GM12801 (cell line): ENCODE data around the gene ADPRH.

ENCODE experiments used
- TF ChIP-seq, protein P1 (sequence below): IDR thresholded peaks from one replicate; pipeline ENCODE4 v1.5.1; 2011; ENCODE audit warnings: control low read depth; ENCODE audit not compliant: insufficient read length; ENCODE audit errors: extremely low read depth

Gene ADPRH

DNA sequence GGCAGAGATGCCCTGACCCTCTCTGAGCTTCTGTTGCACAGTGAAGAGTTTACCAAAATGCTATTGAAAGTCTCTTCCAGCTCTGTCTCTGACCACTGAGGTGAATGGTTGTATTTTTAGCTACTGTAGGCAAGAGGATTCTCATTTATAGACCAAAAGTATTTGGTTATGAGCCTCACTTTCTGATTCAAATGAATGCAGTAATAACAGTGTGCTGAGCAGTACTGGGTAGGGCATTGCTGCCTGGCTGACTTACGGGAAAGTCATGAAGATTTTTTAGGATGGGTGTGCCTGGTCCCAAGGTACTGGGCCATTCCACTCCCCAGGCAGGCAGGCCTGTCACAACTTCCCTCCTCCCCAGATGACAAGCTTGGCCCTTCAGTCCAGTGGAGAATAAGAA, 33.9 kb downstream of the ADPRH start:
- TF ChIP-seq, protein P1, sequence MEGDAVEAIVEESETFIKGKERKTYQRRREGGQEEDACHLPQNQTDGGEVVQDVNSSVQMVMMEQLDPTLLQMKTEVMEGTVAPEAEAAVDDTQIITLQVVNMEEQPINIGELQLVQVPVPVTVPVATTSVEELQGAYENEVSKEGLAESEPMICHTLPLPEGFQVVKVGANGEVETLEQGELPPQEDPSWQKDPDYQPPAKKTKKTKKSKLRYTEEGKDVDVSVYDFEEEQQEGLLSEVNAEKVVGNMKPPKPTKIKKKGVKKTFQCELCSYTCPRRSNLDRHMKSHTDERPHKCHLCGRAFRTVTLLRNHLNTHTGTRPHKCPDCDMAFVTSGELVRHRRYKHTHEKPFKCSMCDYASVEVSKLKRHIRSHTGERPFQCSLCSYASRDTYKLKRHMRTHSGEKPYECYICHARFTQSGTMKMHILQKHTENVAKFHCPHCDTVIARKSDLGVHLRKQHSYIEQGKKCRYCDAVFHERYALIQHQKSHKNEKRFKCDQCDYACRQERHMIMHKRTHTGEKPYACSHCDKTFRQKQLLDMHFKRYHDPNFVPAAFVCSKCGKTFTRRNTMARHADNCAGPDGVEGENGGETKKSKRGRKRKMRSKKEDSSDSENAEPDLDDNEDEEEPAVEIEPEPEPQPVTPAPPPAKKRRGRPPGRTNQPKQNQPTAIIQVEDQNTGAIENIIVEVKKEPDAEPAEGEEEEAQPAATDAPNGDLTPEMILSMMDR, result no peak

DNA sequence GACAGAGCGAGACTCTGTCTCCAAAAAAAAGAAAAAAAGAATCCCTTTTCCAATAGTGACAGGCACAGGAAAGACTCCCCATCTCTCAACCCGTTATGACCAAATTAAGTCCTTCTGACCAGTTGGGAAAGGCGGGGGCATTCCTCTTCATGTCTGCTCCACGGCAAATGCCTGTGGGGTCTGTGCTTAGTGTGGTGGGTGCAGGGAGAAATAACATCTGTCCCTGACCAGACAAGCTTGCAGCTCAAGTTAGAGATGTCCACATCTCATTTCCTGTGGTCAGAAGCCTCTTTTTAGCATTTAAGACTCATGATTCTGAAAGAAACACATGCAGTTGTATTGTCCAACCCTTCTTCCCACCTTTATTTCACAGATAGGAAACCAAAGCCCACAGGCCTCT, 34.6 kb downstream of the ADPRH start:
- TF ChIP-seq, protein P1, result no peak

DNA sequence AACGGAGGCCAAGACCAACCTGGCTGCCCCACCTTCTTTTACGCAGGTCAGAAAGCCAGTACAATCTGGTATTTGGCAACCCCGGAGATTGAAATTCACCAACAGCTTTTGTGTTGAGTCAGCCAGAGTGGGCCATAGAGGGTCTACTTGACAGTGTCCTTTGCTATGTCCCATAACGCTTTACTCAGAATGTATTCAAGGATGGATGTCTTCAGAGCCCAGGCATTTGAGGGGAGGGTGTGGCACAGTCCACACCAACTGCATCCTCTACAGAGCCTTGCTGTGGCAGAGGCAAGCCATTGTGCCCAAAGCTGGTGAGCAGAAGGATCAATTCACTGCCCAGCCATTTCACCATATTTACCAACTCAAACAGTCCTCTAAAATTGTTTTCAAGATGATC, 36.8 kb downstream of the ADPRH start:
- TF ChIP-seq, protein P1, result no peak

DNA sequence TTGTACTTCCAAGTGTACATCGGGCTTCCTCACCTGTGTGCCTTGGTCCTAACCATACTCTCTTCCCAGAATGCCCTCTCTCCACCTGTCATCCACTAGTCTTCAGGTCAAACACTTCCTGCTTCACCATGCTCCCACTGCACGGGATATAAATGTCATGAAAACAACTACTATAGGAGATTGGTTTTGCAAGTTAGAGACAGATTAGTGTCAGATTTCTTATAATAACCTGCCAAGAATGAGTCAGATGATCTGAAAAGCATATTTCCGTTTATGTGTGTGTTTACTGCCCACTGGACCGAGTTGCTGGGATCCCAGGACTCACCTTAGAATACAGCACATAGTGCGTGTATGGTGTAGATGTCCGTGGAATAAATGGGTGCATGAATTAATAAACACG, 39.8 kb downstream of the ADPRH start:
- TF ChIP-seq, protein P1, result no peak

DNA sequence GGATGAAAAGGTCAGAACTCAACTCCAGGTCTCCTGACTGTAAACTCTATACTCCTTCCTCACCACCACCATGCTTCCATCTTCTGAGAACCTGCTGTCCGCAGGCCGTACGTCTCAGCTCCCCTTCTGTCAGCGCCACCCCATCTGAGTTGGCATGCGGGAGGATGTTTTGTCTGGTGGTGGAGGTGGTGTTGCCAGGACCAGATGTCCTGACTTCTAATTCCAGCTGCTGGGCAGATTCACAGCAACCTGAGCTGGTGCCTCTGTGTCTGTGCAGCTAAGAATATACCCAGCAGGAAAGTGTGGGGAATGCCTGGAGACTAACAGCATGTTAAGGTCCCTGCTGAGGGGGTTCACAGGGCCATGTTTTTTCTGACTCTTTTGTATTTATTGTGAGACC, 41.6 kb downstream of the ADPRH start:
- TF ChIP-seq, protein P1, result no peak

DNA sequence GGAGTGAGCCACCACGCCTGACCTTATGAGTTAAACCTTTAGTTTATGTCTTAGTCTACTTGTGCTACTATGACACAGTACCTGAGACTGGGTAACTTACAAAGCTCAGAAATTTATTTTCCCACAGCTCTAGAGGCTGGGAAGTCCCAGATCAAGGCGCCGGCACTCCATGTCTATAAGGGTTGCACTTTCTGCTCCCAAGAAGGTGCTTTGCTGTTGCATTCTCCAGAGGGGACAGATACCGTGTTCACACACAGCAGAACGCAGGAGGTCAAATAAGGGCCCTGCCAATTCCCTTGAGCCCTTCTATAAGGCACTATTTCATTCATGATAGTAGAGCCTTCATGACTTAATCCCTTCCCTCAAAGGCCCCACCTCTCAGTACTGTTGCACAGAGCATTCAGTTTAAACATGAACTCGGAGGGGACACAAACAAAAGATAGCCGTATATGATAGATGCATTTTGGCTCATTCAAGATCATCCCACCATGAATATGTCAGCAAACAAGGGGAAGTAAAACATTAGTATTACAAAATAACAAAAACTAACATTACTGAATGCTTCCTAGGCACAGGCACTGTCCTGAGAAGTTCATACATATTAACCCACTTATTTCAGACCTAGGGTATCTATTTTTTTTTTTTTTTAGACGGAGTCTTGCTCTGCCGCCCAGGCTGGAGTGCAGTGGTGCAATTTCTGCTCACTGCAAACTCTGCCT, 44.9 kb downstream of the ADPRH start:
- TF ChIP-seq, protein P1, result no peak

DNA sequence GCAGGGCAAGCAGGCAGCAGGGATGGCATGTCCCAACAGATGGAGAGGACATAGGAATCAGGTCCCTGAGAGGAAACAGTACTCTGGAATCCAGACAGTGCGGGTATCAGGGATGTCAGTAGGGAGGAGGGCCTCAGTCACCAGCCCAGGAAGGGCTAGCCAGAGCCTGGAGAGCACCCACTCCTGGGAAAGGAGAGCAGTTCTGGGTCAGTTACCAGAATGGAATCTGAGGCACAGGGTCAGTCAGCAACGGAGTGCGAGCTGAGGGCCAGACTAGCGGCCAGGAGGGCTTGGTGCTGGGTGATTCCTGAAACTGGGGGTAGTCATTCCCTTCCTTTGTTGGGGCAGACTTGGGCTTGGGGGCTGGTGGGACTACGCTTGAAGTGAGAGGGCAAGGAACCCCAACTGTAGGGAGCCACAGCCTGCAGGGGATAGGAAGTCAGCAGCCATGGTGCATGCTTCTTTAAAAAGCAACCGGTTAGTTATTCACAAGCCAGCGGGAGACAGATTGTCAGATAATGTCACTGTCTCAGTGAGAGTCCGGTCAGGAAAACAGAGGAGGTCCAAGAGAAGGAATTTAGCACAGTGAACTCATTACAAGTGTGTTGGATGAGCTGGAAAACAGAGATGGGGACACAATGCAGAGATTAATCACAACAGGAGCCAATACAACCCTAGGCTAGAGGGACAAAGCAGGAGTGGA, 46.3 kb downstream of the ADPRH start:
- TF ChIP-seq, protein P1, result no peak
